Mesothelial cell of epicardium (in vitro differentiated cells): ENCODE data around the gene MCF2L2. TPM values are rescaled to one million over a fixed set of nuclear protein-coding genes. Genes with fewer than 3 reads are reported as not detected.

ENCODE experiments used
- DNase-seq, 2 experiments: peaks; one replicate each; pipeline ENCODE4 v3.0.0; 2021; ENCODE audit warnings: low spot score in 2 of 2; ENCODE audit not compliant: unreplicated experiment in 2 of 2
- H3K27ac Mint-ChIP-seq: 2 replicates; pipeline ENCODE4 v1.8.0; 2021; ENCODE audit warnings: mixed read lengths
- H3K27me3 Mint-ChIP-seq: 2 replicates; pipeline ENCODE4 v1.8.0; 2021; ENCODE audit warnings: low read depth, mixed read lengths
- H3K36me3 Mint-ChIP-seq: 2 replicates; pipeline ENCODE4 v1.8.0; 2021; ENCODE audit warnings: mixed read lengths
- H3K4me1 Mint-ChIP-seq: 2 replicates; pipeline ENCODE4 v1.8.0; 2021; ENCODE audit warnings: mixed read lengths
- H3K4me3 Mint-ChIP-seq: 2 replicates; pipeline ENCODE4 v1.8.0; 2021; ENCODE audit warnings: mild to moderate bottlenecking, moderate library complexity, mixed read lengths
- H3K9me3 Mint-ChIP-seq: 2 replicates; pipeline ENCODE4 v1.8.0; 2021; ENCODE audit warnings: mixed read lengths
- total RNA-seq: library from RNA; stranded (reverse); gene quantifications from 3 replicates; pipeline ENCODE4 v1.2.1, GENCODE V29; 2021
- TF ChIP-seq, protein P1 (sequence below): fragments of 200-600 bp; sonication (generic); IDR thresholded peaks from one replicate; pipeline ENCODE4 v1.5.0; 2021; ENCODE audit warnings: antibody characterized with exemption; ENCODE audit not compliant: unreplicated experiment

Gene MCF2L2
- total RNA-seq, 1 donor from 2014 or later, result 3.4 TPM

DNA sequence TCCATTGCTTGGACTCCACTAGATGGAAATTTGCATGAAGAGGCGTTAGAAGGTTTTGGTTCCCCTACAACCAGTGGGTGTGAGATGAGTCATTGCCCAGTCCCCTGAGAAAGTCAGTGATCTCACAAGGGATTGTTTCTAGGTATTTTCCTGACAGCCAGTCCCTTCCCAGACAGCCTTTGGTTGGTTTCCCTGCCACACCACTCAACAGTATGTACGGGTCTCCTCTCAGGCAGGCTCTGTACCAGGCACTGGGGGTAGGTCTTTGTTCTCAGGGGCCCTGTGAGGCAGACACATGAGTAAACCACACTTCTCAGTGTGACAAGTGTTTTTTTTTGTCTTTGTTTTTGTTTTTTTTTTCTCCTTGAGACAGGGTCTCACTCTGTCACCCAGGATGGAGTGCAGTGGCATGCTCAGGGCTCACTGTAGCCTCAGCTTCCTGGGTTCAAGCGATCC is 269.8 kb downstream of the MCF2L2 start:
- Mint-ChIP-seq H3K4me3 (no peak overlapping the region), H3K36me3 (no peaks in the 10 kb centered on the region), H3K4me1 (peaks cover 17% of the 10 kb centered on the region), H3K27ac (no peak overlapping the region), H3K9me3 (no peaks in the 10 kb centered on the region), H3K27me3 (peaks cover 11% of the 10 kb centered on the region)
- DNase-seq, result no peak
- TF ChIP-seq, protein P1, sequence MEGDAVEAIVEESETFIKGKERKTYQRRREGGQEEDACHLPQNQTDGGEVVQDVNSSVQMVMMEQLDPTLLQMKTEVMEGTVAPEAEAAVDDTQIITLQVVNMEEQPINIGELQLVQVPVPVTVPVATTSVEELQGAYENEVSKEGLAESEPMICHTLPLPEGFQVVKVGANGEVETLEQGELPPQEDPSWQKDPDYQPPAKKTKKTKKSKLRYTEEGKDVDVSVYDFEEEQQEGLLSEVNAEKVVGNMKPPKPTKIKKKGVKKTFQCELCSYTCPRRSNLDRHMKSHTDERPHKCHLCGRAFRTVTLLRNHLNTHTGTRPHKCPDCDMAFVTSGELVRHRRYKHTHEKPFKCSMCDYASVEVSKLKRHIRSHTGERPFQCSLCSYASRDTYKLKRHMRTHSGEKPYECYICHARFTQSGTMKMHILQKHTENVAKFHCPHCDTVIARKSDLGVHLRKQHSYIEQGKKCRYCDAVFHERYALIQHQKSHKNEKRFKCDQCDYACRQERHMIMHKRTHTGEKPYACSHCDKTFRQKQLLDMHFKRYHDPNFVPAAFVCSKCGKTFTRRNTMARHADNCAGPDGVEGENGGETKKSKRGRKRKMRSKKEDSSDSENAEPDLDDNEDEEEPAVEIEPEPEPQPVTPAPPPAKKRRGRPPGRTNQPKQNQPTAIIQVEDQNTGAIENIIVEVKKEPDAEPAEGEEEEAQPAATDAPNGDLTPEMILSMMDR, result no peak

- H3K9me3 Mint-ChIP-seq, result no peaks in the 10 kb centered on the region
Measured at GRCh38 chr3:183158113-183158512, 270.3 kb downstream of the MCF2L2 start.

GRCh38 chr3:183156266-183156665 is 272.2 kb downstream of the MCF2L2 start:
- no peak overlapping the region for H3K4me3 Mint-ChIP-seq
- DNase-seq, result no peak
- H3K9me3 Mint-ChIP-seq, result no peaks in the 10 kb centered on the region
- TF ChIP-seq, protein P1, result no peak
- H3K27ac Mint-ChIP-seq, result no peak overlapping the region
- H3K4me1 Mint-ChIP-seq, result peaks cover 14% of the 10 kb centered on the region
- no peaks in the 10 kb centered on the region for H3K27me3 Mint-ChIP-seq
- H3K36me3 Mint-ChIP-seq, result no peaks in the 10 kb centered on the region

More at GRCh38 chr3:183158113-183158512, 270.3 kb downstream of the MCF2L2 start:
- H3K27ac Mint-ChIP-seq, result no peak overlapping the region
- TF ChIP-seq, protein P1, result no peak
- H3K4me1 Mint-ChIP-seq, result peaks cover 17% of the 10 kb centered on the region
- DNase-seq, result no peak
- peaks cover 11% of the 10 kb centered on the region for H3K27me3 Mint-ChIP-seq
- H3K4me3 Mint-ChIP-seq, result no peak overlapping the region
- no peaks in the 10 kb centered on the region for H3K36me3 Mint-ChIP-seq

DNA sequence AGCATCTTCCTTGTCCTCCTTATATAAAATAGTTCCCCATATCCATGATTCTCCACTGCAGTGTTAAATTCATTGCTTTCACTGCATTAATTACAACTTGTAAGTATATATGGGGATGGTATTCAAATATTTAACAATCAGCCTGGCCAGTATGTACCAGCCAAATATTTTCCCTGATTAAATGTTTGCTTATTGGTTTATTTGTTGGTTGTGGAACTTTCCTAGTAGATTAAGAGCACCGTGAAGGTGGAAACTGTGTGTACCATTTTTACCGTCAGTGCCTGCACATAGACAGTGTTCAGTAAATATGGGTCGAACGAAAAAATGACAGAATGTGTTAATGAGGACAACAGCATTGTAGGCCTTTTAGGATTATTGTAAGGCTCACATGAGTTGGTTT is 272.9 kb downstream of the MCF2L2 start:
- Mint-ChIP-seq H3K9me3 (no peaks in the 10 kb centered on the region), H3K27ac (no peak overlapping the region), H3K27me3 (no peaks in the 10 kb centered on the region), H3K36me3 (no peaks in the 10 kb centered on the region), H3K4me3 (no peak overlapping the region), H3K4me1 (peaks cover 14% of the 10 kb centered on the region)
- TF ChIP-seq, protein P1, result no peak
- no peak for DNase-seq

GRCh38 chr3:183153210-183153950 is 275.0 kb downstream of the MCF2L2 start:
- no peak for DNase-seq
- H3K4me1 Mint-ChIP-seq, result peaks cover 11% of the 10 kb centered on the region
- no peak overlapping the region for H3K27ac Mint-ChIP-seq
- H3K27me3 Mint-ChIP-seq, result no peaks in the 10 kb centered on the region
- no peak overlapping the region for H3K4me3 Mint-ChIP-seq
- H3K9me3 Mint-ChIP-seq, result no peaks in the 10 kb centered on the region
- H3K36me3 Mint-ChIP-seq, result no peaks in the 10 kb centered on the region
- TF ChIP-seq, protein P1, result no peak
